Measurements from ENCODE around the gene ZGRF1.
"Not testable (repeated sequence)": the region's sequence is repeated elsewhere in the genome, so short reads cannot be mapped to it uniquely, and the experiment has no call there.

The ZGRF1 gene

DNA sequence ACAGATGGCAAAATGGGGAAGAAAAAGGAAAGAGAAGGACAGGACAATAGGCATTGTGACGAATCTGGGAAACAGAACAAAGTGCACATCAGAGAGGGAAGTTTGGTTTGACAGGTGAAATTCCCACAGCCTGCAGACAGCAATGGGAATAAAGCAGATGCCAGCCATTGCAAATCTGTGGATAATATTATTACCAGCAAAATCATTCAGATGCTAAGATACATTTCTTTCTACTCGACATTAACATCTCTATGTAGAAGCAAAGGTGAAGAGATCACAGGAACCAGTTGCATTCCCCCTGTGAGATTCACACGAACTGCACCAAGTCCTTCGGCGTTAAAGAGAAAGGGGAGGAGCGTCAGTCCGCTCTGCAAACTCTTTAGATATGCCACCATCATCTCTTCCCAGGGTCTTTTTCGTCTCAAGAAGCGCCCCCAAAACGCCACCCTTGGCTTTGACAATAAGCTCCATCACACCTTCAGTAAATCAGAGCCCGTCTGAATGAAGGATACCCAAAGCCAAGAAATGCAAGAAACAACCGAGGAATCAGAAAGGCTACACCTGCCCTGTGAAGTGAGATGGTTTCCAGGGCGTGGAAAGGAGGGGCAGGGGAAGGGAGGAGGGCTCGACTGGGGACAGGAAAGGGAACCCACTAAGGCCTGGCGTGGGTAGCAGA, 122.6 kb downstream of the ZGRF1 start:
- DNase-seq: peak; percentile 43

GRCh38 chr4:112511803-112512118, 124.9 kb downstream of the ZGRF1 start:
- DNase-seq: no peak

- no peak for DNase-seq
Observed at GRCh38 chr4:112511093-112511802, 125.5 kb downstream of the ZGRF1 start.

DNA sequence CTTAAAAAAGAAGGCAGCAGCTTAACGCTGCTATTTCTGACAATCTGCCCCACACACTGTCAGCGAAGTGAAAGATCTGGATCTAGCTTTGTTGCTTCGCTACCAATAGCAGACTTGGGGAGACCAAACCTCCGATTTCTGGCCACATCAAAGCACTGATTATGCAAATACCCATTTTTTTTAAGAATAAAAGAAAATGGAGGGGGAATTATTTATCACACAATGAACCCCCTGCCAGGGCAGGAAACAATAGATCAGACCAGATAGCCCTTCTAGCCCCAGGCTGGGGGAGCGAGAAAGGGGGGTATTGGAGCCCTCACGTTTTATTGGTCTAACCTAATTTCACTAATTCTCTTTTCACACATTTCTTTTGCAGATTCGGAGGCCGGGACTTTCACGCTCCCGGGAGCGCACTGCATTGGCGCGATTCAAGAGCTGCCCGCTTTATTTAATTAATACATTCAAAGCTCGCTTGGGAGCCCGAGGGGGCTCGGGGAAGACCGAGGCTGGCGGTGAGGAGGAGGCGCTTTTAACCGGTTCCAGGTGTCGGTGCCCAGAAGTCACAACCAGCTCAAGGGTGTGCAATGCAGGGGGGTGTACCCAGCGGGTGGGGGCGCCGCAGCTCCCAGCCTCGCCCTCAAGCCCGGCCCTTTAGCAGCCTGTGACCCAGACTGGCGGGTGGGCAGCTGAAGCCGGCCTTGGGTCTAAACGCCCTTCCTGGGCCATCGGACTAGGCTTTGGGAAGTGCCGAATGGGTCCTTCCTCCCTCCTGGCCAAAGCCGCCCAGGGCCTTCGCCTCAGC, 126.2 kb downstream of the ZGRF1 start:
- no peak for DNase-seq

GRCh38 chr4:112509243-112510141, 127.2 kb downstream of the ZGRF1 start:
- DNase-seq: no peak

GRCh38 chr4:112508356-112508755, 128.4 kb downstream of the ZGRF1 start:
- no peak for DNase-seq

- no peak for DNase-seq
Observed at GRCh38 chr4:112504807-112505206, 131.9 kb downstream of the ZGRF1 start.

DNA sequence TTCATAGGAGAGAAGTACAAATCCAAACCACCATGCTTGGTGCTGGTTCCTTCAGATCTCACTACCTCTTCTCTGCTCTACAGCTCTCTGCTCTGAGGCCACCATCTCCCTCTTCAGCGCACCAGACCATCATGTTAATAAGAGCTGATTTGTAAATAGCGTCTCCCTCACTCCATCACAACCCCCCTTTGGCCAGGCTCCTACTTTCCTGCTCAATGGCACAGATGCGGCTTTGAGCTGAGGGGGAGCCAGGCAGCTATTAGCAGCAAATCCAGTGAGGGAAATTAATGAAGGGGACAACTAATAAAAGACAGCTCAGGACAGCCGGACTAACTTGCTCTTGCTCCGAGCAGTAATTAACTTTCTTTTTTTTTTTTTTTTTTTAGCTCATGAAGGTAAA, 133.8 kb downstream of the ZGRF1 start:
- peak; percentile 68 for DNase-seq

- no peak for DNase-seq
Observed at GRCh38 chr4:112492321-112492720, 144.4 kb downstream of the ZGRF1 start.

DNA sequence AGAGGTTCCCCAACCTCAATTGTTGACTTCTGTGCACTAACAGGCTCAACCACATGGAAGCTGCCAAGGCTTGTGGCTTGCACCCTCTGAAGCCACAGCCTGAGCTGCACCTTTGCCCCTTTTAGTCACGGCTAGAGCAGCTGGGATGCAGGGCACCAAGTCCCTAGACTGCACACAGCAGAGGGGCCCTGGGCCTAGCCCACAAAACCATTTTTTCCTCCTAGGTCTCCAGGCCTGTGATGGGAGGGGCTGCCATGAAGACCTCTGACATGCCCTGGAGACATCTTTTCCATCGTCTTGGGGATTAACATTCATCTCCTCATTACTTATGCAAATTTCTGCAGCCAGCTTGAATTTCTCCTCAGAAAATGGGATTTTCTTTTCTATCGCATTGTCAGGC, 145.9 kb downstream of the ZGRF1 start:
- not testable (repeated sequence) for DNase-seq
